ENCODE data around the gene MVB12B. TPM values are rescaled to one million over a fixed set of nuclear protein-coding genes. Genes with fewer than 3 reads are reported as not detected.

The MVB12B gene
- total RNA-seq, 1 experiment from 2014 or later, result 9.4 TPM

DNA sequence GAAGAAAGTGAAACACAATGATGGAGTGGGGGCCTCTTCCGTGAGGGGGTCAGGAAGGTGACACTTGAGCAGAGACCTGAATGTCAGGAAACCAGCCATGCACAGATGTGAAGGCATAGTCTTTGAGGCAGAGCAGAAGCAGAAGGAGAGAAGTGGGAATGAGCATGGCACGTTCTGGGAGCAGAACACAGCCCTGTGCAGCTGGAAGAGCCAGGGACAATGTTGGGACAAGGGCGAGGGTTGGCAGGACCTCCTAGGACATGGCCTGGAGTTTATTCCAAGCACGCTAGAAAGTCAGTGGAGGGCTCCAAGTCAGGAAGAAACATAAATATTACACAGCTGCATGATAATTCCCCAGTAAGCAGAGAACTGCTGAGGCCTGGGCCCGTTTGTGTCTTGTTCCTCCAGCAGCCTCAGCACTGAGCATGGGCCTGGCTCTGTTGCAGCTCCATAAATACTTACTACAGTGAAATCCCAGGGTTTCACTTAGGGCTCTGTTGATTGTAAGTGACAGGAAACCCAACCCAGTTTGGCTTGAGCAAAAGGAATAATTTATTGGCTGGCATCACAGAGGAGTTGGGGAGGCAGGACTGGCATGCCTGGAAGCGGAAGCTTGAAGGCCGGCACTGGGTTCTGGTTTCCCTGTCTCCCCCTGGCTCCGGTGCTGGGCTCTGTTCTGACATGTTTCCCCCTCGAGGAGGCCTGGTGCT is 66.2 kb downstream of the MVB12B start:
- H3K27ac ChIP-seq (ENCODE audit: low read length), result no peak overlapping the region
- H3K4me1 ChIP-seq (ENCODE audit: control insufficient read depth, insufficient read depth, low read length), result no peaks in the 10 kb centered on the region
- H3K9me3 ChIP-seq (ENCODE audit: control insufficient read depth, insufficient read depth, low read depth, low read length), result no peaks in the 10 kb centered on the region
- CTCF ChIA-PET, result no interaction called here
- no peaks in the 10 kb centered on the region for H3K36me3 ChIP-seq (ENCODE audit: control insufficient read depth, insufficient read depth, low read length)
- no peak overlapping the region for H3K4me3 ChIP-seq (ENCODE audit: low read depth in 2 of 2, low read length in 2 of 2)
- no TSS peak for BruUV-seq (replicated peaks)
- POLR2A ChIA-PET, result no interaction called here
- DNase-seq (ENCODE audit: low read depth, low spot score) (no peak), ATAC-seq (no peak)
- TF ChIP-seq, protein P1, sequence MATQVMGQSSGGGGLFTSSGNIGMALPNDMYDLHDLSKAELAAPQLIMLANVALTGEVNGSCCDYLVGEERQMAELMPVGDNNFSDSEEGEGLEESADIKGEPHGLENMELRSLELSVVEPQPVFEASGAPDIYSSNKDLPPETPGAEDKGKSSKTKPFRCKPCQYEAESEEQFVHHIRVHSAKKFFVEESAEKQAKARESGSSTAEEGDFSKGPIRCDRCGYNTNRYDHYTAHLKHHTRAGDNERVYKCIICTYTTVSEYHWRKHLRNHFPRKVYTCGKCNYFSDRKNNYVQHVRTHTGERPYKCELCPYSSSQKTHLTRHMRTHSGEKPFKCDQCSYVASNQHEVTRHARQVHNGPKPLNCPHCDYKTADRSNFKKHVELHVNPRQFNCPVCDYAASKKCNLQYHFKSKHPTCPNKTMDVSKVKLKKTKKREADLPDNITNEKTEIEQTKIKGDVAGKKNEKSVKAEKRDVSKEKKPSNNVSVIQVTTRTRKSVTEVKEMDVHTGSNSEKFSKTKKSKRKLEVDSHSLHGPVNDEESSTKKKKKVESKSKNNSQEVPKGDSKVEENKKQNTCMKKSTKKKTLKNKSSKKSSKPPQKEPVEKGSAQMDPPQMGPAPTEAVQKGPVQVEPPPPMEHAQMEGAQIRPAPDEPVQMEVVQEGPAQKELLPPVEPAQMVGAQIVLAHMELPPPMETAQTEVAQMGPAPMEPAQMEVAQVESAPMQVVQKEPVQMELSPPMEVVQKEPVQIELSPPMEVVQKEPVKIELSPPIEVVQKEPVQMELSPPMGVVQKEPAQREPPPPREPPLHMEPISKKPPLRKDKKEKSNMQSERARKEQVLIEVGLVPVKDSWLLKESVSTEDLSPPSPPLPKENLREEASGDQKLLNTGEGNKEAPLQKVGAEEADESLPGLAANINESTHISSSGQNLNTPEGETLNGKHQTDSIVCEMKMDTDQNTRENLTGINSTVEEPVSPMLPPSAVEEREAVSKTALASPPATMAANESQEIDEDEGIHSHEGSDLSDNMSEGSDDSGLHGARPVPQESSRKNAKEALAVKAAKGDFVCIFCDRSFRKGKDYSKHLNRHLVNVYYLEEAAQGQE (IDR thresholded peaks at IDR 0.05; ENCODE audit: insufficient read depth in 1 of 2, low read depth in 2 of 2, low read length in 1 of 2), result no peak
- TF ChIP-seq TCF7L2 (IDR thresholded peaks at IDR 0.05; ENCODE audit: low read depth, low read length) (no peak), POLR2AphosphoS5 (IDR thresholded peaks at IDR 0.05; ENCODE audit: low read depth, low read length) (no peak), SIN3A (IDR thresholded peaks at IDR 0.05; ENCODE audit: borderline replicate concordance, insufficient read depth, low read depth, low read length) (no peak)
- TF ChIP-seq, protein P2, sequence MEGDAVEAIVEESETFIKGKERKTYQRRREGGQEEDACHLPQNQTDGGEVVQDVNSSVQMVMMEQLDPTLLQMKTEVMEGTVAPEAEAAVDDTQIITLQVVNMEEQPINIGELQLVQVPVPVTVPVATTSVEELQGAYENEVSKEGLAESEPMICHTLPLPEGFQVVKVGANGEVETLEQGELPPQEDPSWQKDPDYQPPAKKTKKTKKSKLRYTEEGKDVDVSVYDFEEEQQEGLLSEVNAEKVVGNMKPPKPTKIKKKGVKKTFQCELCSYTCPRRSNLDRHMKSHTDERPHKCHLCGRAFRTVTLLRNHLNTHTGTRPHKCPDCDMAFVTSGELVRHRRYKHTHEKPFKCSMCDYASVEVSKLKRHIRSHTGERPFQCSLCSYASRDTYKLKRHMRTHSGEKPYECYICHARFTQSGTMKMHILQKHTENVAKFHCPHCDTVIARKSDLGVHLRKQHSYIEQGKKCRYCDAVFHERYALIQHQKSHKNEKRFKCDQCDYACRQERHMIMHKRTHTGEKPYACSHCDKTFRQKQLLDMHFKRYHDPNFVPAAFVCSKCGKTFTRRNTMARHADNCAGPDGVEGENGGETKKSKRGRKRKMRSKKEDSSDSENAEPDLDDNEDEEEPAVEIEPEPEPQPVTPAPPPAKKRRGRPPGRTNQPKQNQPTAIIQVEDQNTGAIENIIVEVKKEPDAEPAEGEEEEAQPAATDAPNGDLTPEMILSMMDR (IDR thresholded peaks at IDR 0.05), result no peak
- H3K27me3 ChIP-seq (ENCODE audit: control insufficient read depth, insufficient read depth, low read length), result no peaks in the 10 kb centered on the region
- intact Hi-C loops (cut with micrococcal nuclease; ENCODE audit: unreplicated experiment) (no loop called here), in situ Hi-C loops (cut with HindIII; ENCODE audit: low pct_unique_long_range_greater_than_20kb, low sequenced_read_pairs) (no loop called here)

DNA sequence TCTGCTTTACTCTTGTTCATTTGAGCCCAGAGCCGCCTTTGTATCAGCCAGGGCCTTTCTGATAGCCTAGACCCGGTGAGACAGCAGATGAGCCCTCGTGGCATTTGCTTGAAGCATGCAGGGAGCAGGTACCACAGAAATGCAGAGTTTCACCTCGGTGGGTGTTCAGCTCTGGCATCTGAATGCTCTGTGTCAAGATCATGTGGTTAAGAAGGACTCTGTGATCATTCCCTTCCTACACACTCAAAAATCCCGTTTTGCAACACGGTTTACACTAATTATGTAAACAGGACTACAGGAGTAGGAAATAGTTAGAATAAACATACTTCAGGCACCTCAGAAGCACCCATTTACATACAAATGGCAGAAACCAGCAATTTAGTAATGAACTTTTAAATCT is 67.2 kb downstream of the MVB12B start:
- intact Hi-C loops (cut with micrococcal nuclease; ENCODE audit: unreplicated experiment), result no loop called here
- Histone ChIP-seq H3K4me1 (ENCODE audit: control insufficient read depth, insufficient read depth, low read length) (no peaks in the 10 kb centered on the region), H3K9me3 (ENCODE audit: control insufficient read depth, insufficient read depth, low read depth, low read length) (no peaks in the 10 kb centered on the region), H3K36me3 (ENCODE audit: control insufficient read depth, insufficient read depth, low read length) (no peaks in the 10 kb centered on the region), H3K27me3 (ENCODE audit: control insufficient read depth, insufficient read depth, low read length) (no peaks in the 10 kb centered on the region), H3K4me3 (ENCODE audit: low read depth in 2 of 2, low read length in 2 of 2) (no peak overlapping the region), H3K27ac (ENCODE audit: low read length) (no peak overlapping the region)
- ATAC-seq (no peak), DNase-seq (ENCODE audit: low read depth, low spot score) (no peak)
- ChIA-PET POLR2A (no interaction called here), CTCF (no interaction called here)
- no TSS peak for BruUV-seq (replicated peaks)
- TF ChIP-seq, protein P1 (IDR thresholded peaks at IDR 0.05; ENCODE audit: insufficient read depth in 1 of 2, low read depth in 2 of 2, low read length in 1 of 2), result no peak
- TF ChIP-seq, protein P2 (IDR thresholded peaks at IDR 0.05), result no peak
- no peak for TF ChIP-seq SIN3A (IDR thresholded peaks at IDR 0.05; ENCODE audit: borderline replicate concordance, insufficient read depth, low read depth, low read length)
- no peak for TF ChIP-seq TCF7L2 (IDR thresholded peaks at IDR 0.05; ENCODE audit: low read depth, low read length)
- no peak for TF ChIP-seq POLR2AphosphoS5 (IDR thresholded peaks at IDR 0.05; ENCODE audit: low read depth, low read length)
- in situ Hi-C loops (cut with HindIII; ENCODE audit: low pct_unique_long_range_greater_than_20kb, low sequenced_read_pairs), result no loop called here
